ENCODE data around the gene AADACL2. TPM values are rescaled to one million over a fixed set of nuclear protein-coding genes. Genes with fewer than 3 reads are reported as not detected.

AADACL2 gene
- total RNA-seq, 1 donor from 2014 or later = not detected

GRCh38 chr3:151796105-151796680 is 62.5 kb downstream of the AADACL2 start:
- ChIA-PET CTCF (no interaction called here), POLR2A (no interaction called here)
- DNase-seq (no peak), ATAC-seq (ENCODE audit: low read depth) (no peak)
- H3K9me3 Mint-ChIP-seq = no peaks in the 10 kb centered on the region
- peaks cover 2% of the 10 kb centered on the region for H3K27me3 Mint-ChIP-seq
- no peak overlapping the region for H3K4me3 Mint-ChIP-seq
- no peaks in the 10 kb centered on the region for H3K36me3 Mint-ChIP-seq (ENCODE audit: low read depth)
- TF ChIP-seq CTCF (IDR thresholded peaks at IDR 0.05) = no peak
- intact Hi-C loops (cut with micrococcal nuclease) = no loop called here
- no peak overlapping the region for H3K27ac Mint-ChIP-seq
- no peaks in the 10 kb centered on the region for H3K4me1 Mint-ChIP-seq

DNA sequence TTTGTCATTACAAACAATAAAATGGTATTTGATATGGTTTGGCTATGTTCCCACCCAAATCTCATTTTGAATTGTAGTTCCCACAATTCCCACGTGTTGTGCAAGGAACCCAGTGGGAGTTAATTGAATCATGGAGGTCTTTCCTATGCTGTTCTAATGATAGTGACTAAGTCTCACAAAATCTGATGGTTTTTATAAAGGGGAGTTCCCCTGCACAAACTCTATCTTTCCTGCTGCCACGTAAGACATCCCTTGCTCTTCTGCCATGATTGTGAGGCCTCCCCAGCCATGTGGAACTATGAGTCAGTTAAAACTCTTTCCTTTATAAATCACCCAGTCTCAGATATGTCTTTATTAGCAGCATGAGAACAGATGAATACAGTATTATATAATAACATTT is 64.7 kb downstream of the AADACL2 start:
- no peak overlapping the region for H3K4me3 Mint-ChIP-seq
- H3K27ac Mint-ChIP-seq = no peak overlapping the region
- no peak for TF ChIP-seq CTCF (IDR thresholded peaks at IDR 0.05)
- no peak for DNase-seq
- POLR2A ChIA-PET = no interaction called here
- peaks cover 2% of the 10 kb centered on the region for H3K27me3 Mint-ChIP-seq
- no peaks in the 10 kb centered on the region for H3K9me3 Mint-ChIP-seq
- intact Hi-C loops (cut with micrococcal nuclease) = no loop called here
- CTCF ChIA-PET = no interaction called here
- H3K36me3 Mint-ChIP-seq (ENCODE audit: low read depth) = no peaks in the 10 kb centered on the region
- no peak for ATAC-seq (ENCODE audit: low read depth)
- no peaks in the 10 kb centered on the region for H3K4me1 Mint-ChIP-seq

DNA sequence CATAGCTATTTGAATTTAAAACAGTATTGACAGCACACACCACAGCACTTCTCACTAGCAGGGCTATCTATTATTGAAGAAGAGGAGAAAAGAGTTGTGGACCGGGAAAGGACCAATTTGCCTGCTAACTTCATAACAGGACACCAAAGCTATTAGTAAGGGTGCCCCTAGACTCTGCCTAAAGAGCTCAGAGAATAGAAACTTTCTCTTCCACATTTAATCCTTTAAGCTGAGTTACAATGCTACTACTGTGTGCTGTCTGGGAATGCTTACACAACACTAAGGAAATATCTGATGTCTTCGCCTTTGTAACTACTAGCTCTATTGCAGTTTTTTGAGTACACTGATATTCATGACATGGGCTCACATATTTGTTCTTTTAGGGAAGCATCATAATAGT is 66.7 kb downstream of the AADACL2 start:
- H3K4me1 Mint-ChIP-seq = no peaks in the 10 kb centered on the region
- no peaks in the 10 kb centered on the region for H3K9me3 Mint-ChIP-seq

GRCh38 chr3:151804267-151804666 is 70.5 kb downstream of the AADACL2 start:
- no peak for TF ChIP-seq CTCF (IDR thresholded peaks at IDR 0.05)
- Mint-ChIP-seq H3K27me3 (no peaks in the 10 kb centered on the region), H3K9me3 (peaks cover 7% of the 10 kb centered on the region), H3K27ac (no peak overlapping the region), H3K4me1 (no peaks in the 10 kb centered on the region), H3K36me3 (ENCODE audit: low read depth) (no peaks in the 10 kb centered on the region), H3K4me3 (no peak overlapping the region)
- POLR2A ChIA-PET = no interaction called here
- no peak for ATAC-seq (ENCODE audit: low read depth)
- CTCF ChIA-PET = interaction anchor here (0.8 kb wide), 1 partner anchor 96 kb away, joined by 3 read pairs; no protein-coding TSS in a partner anchor
- DNase-seq = no peak
- intact Hi-C loops (cut with micrococcal nuclease) = no loop called here

More for the DNA sequence above, 66.7 kb downstream of the AADACL2 start:
- H3K27me3 Mint-ChIP-seq = no peaks in the 10 kb centered on the region
- intact Hi-C loops (cut with micrococcal nuclease) = no loop called here
- POLR2A ChIA-PET = no interaction called here
- DNase-seq = no peak
- no peak overlapping the region for H3K4me3 Mint-ChIP-seq
- H3K27ac Mint-ChIP-seq = no peak overlapping the region
- no peak for ATAC-seq (ENCODE audit: low read depth)
- no peak for TF ChIP-seq CTCF (IDR thresholded peaks at IDR 0.05)
- no peaks in the 10 kb centered on the region for H3K36me3 Mint-ChIP-seq (ENCODE audit: low read depth)
- CTCF ChIA-PET = no interaction called here

DNA sequence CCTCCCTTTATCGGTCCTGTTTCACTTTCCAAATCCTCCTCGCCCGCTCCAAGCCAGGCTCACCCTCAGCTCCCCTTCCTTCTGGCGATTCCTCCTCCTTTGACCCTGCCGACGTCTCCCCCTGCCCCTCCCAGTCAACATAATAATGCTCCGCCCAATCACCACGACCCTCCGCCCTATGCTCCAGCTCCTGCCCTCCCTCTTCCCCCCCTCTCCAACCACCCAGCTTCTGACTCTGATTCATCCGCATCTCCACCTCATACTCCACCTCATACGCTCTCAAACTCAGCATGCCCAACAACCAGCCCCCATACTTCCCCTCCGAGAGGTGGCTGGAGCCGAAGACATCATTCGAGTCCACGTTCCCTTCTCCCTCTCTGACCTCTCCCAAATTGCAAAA is 73.1 kb downstream of the AADACL2 start:
- no peak for TF ChIP-seq CTCF (IDR thresholded peaks at IDR 0.05)
- no peaks in the 10 kb centered on the region for H3K27me3 Mint-ChIP-seq
- POLR2A ChIA-PET = no interaction called here
- intact Hi-C loops (cut with micrococcal nuclease) = no loop called here
- no peak for DNase-seq
- peaks cover 7% of the 10 kb centered on the region for H3K9me3 Mint-ChIP-seq
- no peak overlapping the region for H3K27ac Mint-ChIP-seq
- ATAC-seq (ENCODE audit: low read depth) = no peak
- H3K4me3 Mint-ChIP-seq = no peak overlapping the region
- no peaks in the 10 kb centered on the region for H3K4me1 Mint-ChIP-seq
- no peaks in the 10 kb centered on the region for H3K36me3 Mint-ChIP-seq (ENCODE audit: low read depth)
- CTCF ChIA-PET = no interaction called here

Other genes with a start within 250 kb of the AADACL2 start
- gene AADAC, start 80.2 kb downstream of the AADACL2 start, total RNA-seq = not detected in 2 replicates
- not detected in 2 replicates for gene SUCNR1, start 139.7 kb downstream of the AADACL2 start, total RNA-seq